ENCODE results near the gene TEFM. TPM values are rescaled to one million over a fixed set of nuclear protein-coding genes. Genes with fewer than 3 reads are reported as not detected.
A peak's percentile ranks its signal among the peaks of the same experiment; 100 is the strongest.
"Not testable (repeated sequence)": the region's sequence is repeated elsewhere in the genome, so short reads cannot be mapped to it uniquely, and the experiment has no call there.

TEFM gene, protein sequence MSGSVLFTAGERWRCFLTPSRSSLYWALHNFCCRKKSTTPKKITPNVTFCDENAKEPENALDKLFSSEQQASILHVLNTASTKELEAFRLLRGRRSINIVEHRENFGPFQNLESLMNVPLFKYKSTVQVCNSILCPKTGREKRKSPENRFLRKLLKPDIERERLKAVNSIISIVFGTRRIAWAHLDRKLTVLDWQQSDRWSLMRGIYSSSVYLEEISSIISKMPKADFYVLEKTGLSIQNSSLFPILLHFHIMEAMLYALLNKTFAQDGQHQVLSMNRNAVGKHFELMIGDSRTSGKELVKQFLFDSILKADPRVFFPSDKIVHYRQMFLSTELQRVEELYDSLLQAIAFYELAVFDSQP
- total RNA-seq = 10 to 100 TPM in 1 of 2 donors, 1 to 10 TPM in 1; 9.0 to 10.4 TPM

DNA sequence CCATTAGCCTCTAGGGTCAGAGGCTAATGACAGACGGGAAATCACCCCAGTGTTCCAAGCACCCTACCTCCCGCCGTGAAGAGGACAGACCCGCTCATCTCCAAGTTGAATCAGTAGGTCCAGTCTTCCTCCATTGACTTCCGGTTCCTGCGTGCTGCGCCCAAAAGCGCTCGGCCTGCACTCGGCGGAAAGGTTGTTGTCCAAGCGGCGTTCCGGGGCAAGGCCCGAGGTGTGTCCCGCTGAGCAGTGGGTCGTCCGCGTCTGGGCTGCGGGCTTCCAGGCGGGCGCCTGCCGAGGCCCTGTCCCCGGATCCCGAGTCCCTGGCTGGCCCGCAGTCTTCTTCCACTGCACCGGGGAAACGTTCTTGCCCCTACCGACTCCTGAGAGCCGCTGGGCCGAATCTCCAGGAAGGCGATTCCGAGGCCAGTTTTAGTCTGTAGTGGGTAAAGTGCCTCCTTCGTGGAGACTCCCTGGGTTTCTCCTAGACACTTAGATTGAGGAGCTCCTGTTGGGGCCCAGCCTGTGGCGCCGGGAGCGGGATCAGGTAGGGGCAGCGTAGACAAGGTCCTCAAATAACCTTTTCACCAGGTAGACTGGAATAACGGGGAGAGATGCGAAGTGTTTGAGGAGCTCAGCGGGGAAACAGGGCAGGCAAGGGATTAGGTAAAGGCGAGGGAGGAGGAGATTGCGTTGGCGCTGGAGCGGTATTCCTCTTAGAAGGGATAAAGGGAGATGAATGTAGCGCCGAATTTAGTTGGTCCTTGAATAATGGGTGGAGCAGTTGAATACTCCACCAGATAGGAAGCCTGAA is at the start of gene TEFM:
TSS of gene TEFM (minus strand) at position 138 of the 811 bp plus-strand sequence. CDS start at position 98, 40 bp downstream.
- Mint-ChIP-seq H3K27me3 (ENCODE audit: low read depth) (no peaks in the 10 kb centered on the region), H3K4me1 (ENCODE audit: low read depth) (peaks cover 46% of the 10 kb centered on the region), H3K36me3 (ENCODE audit: insufficient read depth in 2 of 2) (peaks cover 5 to 9% of the 10 kb centered on the region in 2 donors), H3K27ac (peak within 1 kb of the TSS; percentile 97), H3K4me3 (peak within 1 kb of the TSS; percentile 97 to 99), H3K9me3 (no peaks in the 10 kb centered on the region)
- peak; percentile 91 to 92 for DNase-seq
- peak; percentile 99 for ATAC-seq (replicated peaks in 1 of 2)

DNA sequence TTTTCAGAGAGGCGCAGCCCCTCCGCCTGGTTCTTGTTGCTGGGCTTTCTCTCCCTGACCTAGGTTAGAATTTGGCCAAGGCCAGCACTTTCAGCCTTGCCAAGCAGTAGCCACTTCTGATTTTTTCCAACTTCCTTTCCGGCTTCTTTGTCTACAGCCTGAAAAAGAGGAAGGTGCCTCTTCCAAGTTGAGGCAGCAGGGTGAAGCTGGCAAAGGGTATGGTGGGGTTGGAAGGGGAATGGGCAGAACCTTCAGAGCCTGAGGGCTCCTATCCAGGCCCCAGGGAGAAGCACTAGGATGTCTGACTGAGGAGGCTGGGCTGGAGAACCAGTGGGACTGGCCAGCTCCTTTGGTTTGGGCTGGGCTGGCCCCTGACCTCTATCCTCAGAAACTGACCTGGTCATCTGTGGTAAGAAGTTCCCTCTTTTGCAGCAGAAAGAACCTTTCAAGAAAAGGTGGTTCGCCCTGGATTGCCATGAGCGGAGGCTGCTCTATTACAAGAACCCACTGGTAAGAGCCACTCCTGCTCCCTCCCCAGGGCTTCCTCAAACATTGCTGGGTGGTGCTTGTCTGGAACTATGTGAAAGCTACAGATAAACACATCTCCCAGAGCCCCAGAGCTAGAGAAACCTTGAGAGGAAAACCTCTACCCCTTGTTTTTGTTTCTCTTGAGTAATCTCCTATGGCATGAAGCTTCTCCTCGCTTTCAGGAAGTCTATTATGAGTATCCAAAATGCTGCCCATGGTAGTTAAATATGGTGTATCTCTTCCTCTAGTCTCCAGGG is 48.2 kb upstream of the TEFM start:
- no peak overlapping the region for H3K4me3 Mint-ChIP-seq
- H3K36me3 Mint-ChIP-seq (ENCODE audit: insufficient read depth in 2 of 2) = no peaks in the 10 kb centered on the region
- peaks cover 14% of the 10 kb centered on the region for H3K27me3 Mint-ChIP-seq (ENCODE audit: low read depth)
- no peak for DNase-seq
- H3K9me3 Mint-ChIP-seq = no peaks in the 10 kb centered on the region
- no peak overlapping the region for H3K27ac Mint-ChIP-seq
- no peaks in the 10 kb centered on the region for H3K4me1 Mint-ChIP-seq (ENCODE audit: low read depth)
- ATAC-seq (replicated peaks in 1 of 2) = no peak

GRCh38 chr17:30952638-30953393 is 46.8 kb upstream of the TEFM start:
- H3K27me3 Mint-ChIP-seq (ENCODE audit: low read depth) = no peaks in the 10 kb centered on the region
- H3K4me1 Mint-ChIP-seq (ENCODE audit: low read depth) = no peaks in the 10 kb centered on the region
- no peak for DNase-seq
- no peaks in the 10 kb centered on the region for H3K36me3 Mint-ChIP-seq (ENCODE audit: insufficient read depth in 2 of 2)
- no peak overlapping the region for H3K4me3 Mint-ChIP-seq
- ATAC-seq (replicated peaks in 1 of 2) = no peak
- H3K27ac Mint-ChIP-seq = no peak overlapping the region
- no peaks in the 10 kb centered on the region for H3K9me3 Mint-ChIP-seq

GRCh38 chr17:30950669-30951399 is 44.8 kb upstream of the TEFM start:
- H3K9me3 Mint-ChIP-seq = no peaks in the 10 kb centered on the region

DNA sequence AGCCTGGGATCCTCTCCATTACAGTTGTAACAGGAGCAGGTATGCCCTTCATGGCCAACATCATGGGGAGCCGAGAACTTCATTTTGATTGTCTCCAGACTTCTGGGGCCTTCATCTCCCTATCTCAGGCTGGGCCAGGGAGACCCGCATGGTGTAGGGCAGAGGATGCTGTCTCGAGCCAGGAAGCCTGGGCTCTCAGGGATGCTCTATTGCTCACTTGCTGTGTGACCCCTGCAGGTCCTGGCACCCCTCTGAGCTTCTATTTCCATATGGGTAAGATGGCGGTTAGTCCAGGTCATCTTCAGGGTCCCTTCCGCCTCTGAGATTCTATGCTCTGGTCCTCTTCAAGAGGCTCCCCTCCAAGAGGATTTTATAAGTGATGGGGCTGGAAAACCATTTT is 44.2 kb upstream of the TEFM start:
- Mint-ChIP-seq H3K4me1 (ENCODE audit: low read depth) (no peaks in the 10 kb centered on the region), H3K36me3 (ENCODE audit: insufficient read depth in 2 of 2) (no peaks in the 10 kb centered on the region), H3K27me3 (ENCODE audit: low read depth) (no peaks in the 10 kb centered on the region), H3K27ac (no peak overlapping the region), H3K4me3 (no peak overlapping the region), H3K9me3 (no peaks in the 10 kb centered on the region)
- ATAC-seq (replicated peaks in 1 of 2) (no peak), DNase-seq (no peak)

More at GRCh38 chr17:30950669-30951399, 44.8 kb upstream of the TEFM start:
- Mint-ChIP-seq H3K27ac (no peak overlapping the region), H3K4me3 (no peak overlapping the region), H3K27me3 (ENCODE audit: low read depth) (no peaks in the 10 kb centered on the region), H3K36me3 (ENCODE audit: insufficient read depth in 2 of 2) (no peaks in the 10 kb centered on the region), H3K4me1 (ENCODE audit: low read depth) (no peaks in the 10 kb centered on the region)
- DNase-seq (no peak), ATAC-seq (replicated peaks in 1 of 2) (no peak)

DNA sequence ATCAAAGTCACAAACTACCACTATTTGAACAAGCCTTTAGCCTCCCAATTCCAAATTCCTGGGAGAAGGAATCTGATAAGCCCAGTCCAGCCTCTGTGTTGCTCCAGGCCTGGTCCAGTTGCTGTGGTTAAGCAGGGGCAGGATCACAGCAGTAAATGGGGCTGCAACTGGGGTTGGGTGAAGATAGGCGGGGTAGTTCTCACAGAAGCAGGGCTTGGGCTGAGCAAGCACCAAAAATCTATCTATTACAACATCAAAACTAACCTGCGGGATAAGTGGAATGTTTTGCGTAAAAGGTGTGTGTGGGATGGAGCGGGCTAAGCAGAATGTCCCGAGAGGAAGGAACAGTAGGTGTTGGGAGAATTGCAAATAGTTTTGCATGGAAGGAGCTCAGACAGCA is 41.8 kb upstream of the TEFM start:
- no peaks in the 10 kb centered on the region for H3K27me3 Mint-ChIP-seq (ENCODE audit: low read depth)
- H3K9me3 Mint-ChIP-seq = no peaks in the 10 kb centered on the region
- H3K4me1 Mint-ChIP-seq (ENCODE audit: low read depth) = peaks cover 4% of the 10 kb centered on the region
- H3K36me3 Mint-ChIP-seq (ENCODE audit: insufficient read depth in 2 of 2) = no peaks in the 10 kb centered on the region
- DNase-seq (no peak), ATAC-seq (replicated peaks in 1 of 2) (no peak)
- H3K27ac Mint-ChIP-seq = no peak overlapping the region
- no peak overlapping the region for H3K4me3 Mint-ChIP-seq

DNA sequence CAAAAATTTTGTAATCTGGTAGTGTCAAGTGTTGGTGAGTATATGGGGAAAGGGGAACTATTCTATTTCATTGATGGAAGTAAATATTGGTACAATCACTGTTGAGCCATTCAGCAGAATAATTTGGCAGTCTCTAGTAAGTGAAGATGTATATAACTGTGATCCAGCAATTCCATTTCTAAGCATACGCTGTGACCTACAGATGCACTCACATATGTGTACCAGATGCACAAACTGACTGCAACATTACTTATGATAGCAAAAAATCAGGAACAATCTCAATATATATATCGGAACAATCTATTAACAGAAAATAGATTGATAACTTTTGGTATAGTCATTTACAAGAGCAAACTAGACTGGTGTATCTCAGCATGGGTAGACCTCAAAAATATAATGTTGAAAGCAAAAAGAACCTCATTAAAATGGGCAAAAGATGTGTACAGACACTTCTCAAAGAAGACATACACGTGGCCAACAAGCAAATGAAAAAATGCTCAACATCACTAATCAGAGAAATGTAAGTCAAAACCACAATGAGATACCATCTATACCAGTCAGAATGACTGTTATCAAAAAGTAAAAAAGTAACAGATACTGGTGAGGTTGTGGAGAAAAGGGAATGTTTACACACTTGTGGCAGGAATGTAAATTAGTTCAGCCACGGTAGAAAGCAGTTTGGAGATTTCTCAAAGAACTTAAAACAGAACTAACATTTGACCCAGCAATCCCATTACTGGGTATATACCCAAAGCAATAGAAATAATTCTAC is 36.5 kb upstream of the TEFM start:
- no peaks in the 10 kb centered on the region for H3K9me3 Mint-ChIP-seq
- DNase-seq = no peak
- H3K36me3 Mint-ChIP-seq (ENCODE audit: insufficient read depth in 2 of 2) = peaks cover 0 to 2% of the 10 kb centered on the region in 2 donors
- H3K4me1 Mint-ChIP-seq (ENCODE audit: low read depth) = peaks cover 6% of the 10 kb centered on the region
- ATAC-seq (replicated peaks in 1 of 2) = peak; percentile 57 to 65
- H3K27me3 Mint-ChIP-seq (ENCODE audit: low read depth) = no peaks in the 10 kb centered on the region
- no peak overlapping the region for H3K27ac Mint-ChIP-seq
- H3K4me3 Mint-ChIP-seq = no peak overlapping the region

- no peaks in the 10 kb centered on the region for H3K27me3 Mint-ChIP-seq (ENCODE audit: low read depth)
These were observed 33.1 kb upstream of the TEFM start for GRCh38 chr17:30939051-30939689.

GRCh38 chr17:30933966-30934365 is 27.9 kb upstream of the TEFM start:
- no peaks in the 10 kb centered on the region for H3K36me3 Mint-ChIP-seq (ENCODE audit: insufficient read depth in 2 of 2)
- ATAC-seq (replicated peaks in 1 of 2) (no peak), DNase-seq (no peak)
- H3K9me3 Mint-ChIP-seq = no peaks in the 10 kb centered on the region
- no peak overlapping the region for H3K4me3 Mint-ChIP-seq
- no peak overlapping the region for H3K27ac Mint-ChIP-seq
- no peaks in the 10 kb centered on the region for H3K4me1 Mint-ChIP-seq (ENCODE audit: low read depth)
- no peaks in the 10 kb centered on the region for H3K27me3 Mint-ChIP-seq (ENCODE audit: low read depth)

More at GRCh38 chr17:30939051-30939689, 33.1 kb upstream of the TEFM start:
- Mint-ChIP-seq H3K4me1 (ENCODE audit: low read depth) (peaks cover 6% of the 10 kb centered on the region), H3K4me3 (peak overlapping the region in 1 of 2 donors; percentile 32), H3K9me3 (no peaks in the 10 kb centered on the region), H3K36me3 (ENCODE audit: insufficient read depth in 2 of 2) (peaks cover 0 to 2% of the 10 kb centered on the region in 2 donors), H3K27ac (peak overlapping the region; percentile 60)
- ATAC-seq (replicated peaks in 1 of 2) = no peak
- DNase-seq = no peak

GRCh38 chr17:30931582-30931981 is 25.5 kb upstream of the TEFM start:
- not testable (repeated sequence) for H3K27me3 Mint-ChIP-seq (ENCODE audit: low read depth); H3K4me3 Mint-ChIP-seq; DNase-seq; ATAC-seq (replicated peaks in 1 of 2); H3K36me3 Mint-ChIP-seq (ENCODE audit: insufficient read depth in 2 of 2); H3K9me3 Mint-ChIP-seq; H3K4me1 Mint-ChIP-seq (ENCODE audit: low read depth); H3K27ac Mint-ChIP-seq

DNA sequence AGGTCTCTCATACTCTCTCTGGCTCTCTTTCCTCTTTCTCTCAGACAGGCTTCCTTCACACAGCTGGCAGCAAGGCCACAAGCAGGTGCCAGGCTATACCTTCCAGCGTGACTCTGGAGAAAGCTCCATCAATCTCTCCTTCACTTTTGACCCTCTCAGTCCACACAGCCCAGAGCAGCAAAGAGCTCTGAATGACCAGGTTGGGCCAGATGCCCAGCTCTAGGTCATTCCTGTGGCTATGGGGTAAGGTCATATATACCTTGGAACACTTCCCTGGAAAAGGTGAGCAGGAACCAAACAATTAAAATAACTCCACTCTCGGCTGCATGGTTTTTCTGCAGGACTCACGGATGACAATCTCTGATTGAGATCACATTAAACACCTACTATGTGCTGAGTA is 24.5 kb upstream of the TEFM start:
- Mint-ChIP-seq H3K4me1 (ENCODE audit: low read depth) (no peaks in the 10 kb centered on the region), H3K4me3 (no peak overlapping the region), H3K9me3 (no peaks in the 10 kb centered on the region), H3K36me3 (ENCODE audit: insufficient read depth in 2 of 2) (no peaks in the 10 kb centered on the region), H3K27me3 (ENCODE audit: low read depth) (peaks cover 12% of the 10 kb centered on the region), H3K27ac (no peak overlapping the region)
- ATAC-seq (replicated peaks in 1 of 2) (no peak), DNase-seq (no peak)

All from activated T-cell treated with anti-CD3 and anti-CD28 coated beads, Interleukin-2, amount 50 U/mL, for 72 hours (primary cell).